Cardiac septum (tissue), 1 donor: ENCODE results near the gene CYBB. TPM values are rescaled to one million over a fixed set of nuclear protein-coding genes. Genes with fewer than 3 reads are reported as not detected.
"Not testable (repeated sequence)": the region's sequence is repeated elsewhere in the genome, so short reads cannot be mapped to it uniquely, and the experiment has no call there.

Experiments
- DNase-seq: peaks from one replicate; pipeline ENCODE4 v3.0.0-alpha.2; 2020; ENCODE audit warnings: low spot score
- intact Hi-C: fragments of 100-400 bp; cut with DNase I; formaldehyde crosslinking; loops from one replicate; pipeline ENCODE4 v1.14.0; 2022
- long read RNA-seq: library from polyadenylated mRNA; unstranded; transcript quantifications from one replicate; pipeline ENCODE4 v2.0.0, GENCODE V29; 2021
- total RNA-seq: library from RNA; stranded (reverse); fragmentation: NEBNext Ultra II Directional; extraction: Animal tissue kit (Norgen Biotek cat#: 25700); gene quantifications from one replicate; pipeline ENCODE4 v1.2.1, GENCODE V29; 2021
- donor health status: DM: no; HTN: no; CAD: no.

Gene CYBB
- total RNA-seq = 9.8 TPM
- long read RNA-seq, full-length matches to known transcripts = 1 of 3 reads
- long read RNA-seq, partial matches to known transcripts = 1 of 3 reads
- long read RNA-seq, other reads (novel, unspliced or antisense) = 1 of 3 reads

GRCh38 chrX:37779857-37780256, at the start of gene CYBB:
TSS of gene CYBB (plus strand) at chrX:37780059. CDS start at chrX:37780078, 19 bp downstream.
- DNase-seq = no peak
- intact Hi-C loops = no loop called here

DNA sequence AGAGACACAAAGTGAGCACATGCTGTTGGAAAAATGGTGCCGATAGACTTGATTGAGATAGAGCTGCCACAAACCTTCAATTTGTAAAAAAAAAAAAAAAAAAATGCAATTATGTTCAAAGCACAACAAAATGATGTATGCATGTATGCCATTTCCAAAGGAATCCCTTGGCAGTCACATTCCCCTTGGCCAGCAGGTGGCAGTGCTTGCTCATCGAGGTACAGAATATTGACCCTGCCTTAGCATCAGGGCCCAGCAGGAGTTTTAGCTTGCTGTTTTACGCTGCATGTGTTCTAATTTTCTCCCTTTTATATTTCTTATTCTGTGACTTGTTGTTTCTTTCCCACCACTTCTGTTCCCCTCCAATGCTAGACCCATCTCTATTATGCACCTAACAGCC, 34.5 kb upstream of the CYBB start:
- intact Hi-C loops = loop anchor here (10.0 kb wide), 1 partner anchor 419 kb away; no protein-coding TSS in a partner anchor
- peak; percentile 83 for DNase-seq

GRCh38 chrX:37745835-37746217, 34.0 kb upstream of the CYBB start:
- DNase-seq = no peak
- intact Hi-C loops = loop anchor here (10.0 kb wide), 1 partner anchor 419 kb away; no protein-coding TSS in a partner anchor

DNA sequence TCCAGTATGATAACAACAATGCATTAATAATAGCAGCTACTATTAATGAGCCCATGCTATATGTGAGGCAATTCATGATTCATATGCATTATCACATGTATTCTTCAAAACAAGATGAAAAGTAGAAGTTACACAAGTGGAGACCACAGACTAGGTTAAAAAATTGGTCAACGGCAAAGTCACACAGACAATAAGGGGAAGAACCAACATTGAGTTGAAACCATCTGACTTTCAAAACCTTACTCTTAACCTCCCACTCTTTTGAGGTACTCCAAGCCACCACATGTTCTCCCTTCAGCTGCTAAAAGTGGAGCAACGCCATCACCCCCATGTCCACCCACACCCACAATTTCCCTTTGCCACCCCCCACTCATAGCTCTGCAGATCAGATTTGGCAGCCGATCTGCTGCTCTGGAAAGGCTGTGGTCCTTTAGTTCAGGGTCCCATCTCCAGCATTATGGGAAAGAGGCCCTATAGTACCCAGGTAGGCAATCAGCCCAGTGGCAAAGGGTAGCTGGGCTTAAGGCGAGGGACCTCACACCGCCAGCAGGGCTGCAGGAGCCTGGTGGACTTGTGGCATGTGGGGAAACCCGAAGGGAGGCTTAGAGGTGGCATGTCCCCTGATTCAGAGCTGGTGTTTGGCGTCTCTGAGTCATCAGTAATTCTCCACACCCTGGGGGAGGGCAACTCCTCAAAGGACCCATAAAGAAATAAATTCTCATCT, 33.5 kb upstream of the CYBB start:
- intact Hi-C loops = loop anchor here (10.0 kb wide), 1 partner anchor 418 kb away; no protein-coding TSS in a partner anchor
- no peak for DNase-seq

DNA sequence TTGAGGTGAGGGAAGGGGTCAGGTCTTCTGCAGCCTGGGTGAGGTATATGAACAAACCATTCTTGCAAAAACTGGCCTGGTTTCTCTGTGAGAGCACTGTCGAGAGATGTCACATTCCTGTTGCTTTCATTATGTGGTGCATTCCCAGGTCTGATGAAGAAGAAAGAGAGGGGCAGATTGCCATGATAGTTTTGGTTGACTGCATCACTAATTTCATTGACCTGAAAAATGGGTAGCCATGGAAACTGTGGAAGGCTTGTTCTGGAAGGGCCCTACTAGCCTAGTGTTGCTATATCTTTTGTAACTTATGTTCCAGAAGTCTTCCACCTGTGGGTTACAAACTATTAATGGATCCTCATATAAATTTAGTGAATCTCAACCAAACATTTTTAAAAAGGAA, 32.9 kb upstream of the CYBB start:
- intact Hi-C loops = loop anchor here (10.0 kb wide), 1 partner anchor 418 kb away; no protein-coding TSS in a partner anchor
- DNase-seq = no peak

DNA sequence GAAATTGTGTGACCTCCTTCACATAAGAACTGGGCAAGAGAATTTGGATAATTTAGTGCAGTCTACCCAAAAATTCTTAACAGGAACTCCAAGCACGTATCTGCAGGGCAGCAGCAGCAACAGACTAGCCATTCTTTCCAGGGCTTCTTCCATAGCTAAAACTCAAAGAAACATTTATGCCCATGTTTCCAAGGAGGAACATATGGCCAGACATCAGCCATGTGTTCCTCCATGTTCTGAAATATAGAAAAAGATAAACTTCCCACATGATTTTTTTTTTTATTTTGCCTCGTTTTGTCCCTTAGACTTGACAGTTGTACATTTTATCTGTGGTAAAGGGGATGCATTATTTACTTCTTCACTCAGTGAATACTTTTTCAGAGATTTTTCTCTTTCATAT, 27.6 kb upstream of the CYBB start:
- intact Hi-C loops = loop anchor here (10.0 kb wide), 1 partner anchor 153 kb away; no protein-coding TSS in a partner anchor

GRCh38 chrX:37752936-37753335, 26.9 kb upstream of the CYBB start:
- intact Hi-C loops = loop anchor here (10.0 kb wide), 1 partner anchor 152 kb away; no protein-coding TSS in a partner anchor
- no peak for DNase-seq

More for the DNA sequence above, 27.6 kb upstream of the CYBB start:
- DNase-seq = no peak

DNA sequence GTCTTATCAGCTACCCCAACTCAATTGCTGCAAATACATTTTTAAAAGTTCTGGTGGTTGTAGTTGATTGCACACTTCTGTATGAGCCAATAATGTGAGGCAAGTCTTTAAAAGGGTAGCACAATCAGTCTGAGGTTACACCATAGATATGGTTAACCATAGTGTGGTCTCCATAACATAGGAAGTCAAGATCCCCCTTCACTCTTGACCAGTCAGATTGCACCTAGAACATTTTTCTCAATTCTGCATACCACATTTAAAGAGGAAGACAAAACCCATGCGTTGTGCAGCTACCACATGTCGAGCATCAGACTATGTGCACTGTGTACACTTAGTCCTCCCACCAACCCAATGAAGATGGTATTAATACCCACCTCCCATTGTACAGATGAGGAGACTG, 26.5 kb upstream of the CYBB start:
- intact Hi-C loops = loop anchor here (10.0 kb wide), 1 partner anchor 151 kb away; no protein-coding TSS in a partner anchor
- no peak for DNase-seq

DNA sequence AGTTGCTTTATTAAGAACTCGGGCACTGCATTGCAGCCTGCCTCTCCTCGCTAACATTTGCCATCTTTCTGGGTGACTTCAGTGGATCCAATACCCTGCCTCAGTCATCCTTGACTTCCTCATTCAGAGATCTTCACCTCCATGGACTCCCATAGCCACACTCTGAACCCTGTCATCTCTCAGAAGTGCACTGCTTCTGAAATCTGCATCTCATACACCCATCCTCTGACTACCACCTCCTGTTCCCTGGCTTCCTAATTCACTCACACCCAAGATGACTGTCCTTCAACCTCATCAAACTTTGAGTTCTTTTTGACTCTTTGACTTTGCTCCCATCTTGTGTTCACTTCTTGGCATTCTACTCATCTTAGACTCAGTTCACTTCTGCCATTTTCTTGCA, 25.3 kb upstream of the CYBB start:
- intact Hi-C loops = loop anchor here (10.0 kb wide), 1 partner anchor 150 kb away; no protein-coding TSS in a partner anchor
- no peak for DNase-seq

- DNase-seq = no peak
- intact Hi-C loops = loop anchor here (10.0 kb wide), 1 partner anchor 150 kb away; no protein-coding TSS in a partner anchor
These were observed 24.8 kb upstream of the CYBB start for GRCh38 chrX:37755025-37755424.

DNA sequence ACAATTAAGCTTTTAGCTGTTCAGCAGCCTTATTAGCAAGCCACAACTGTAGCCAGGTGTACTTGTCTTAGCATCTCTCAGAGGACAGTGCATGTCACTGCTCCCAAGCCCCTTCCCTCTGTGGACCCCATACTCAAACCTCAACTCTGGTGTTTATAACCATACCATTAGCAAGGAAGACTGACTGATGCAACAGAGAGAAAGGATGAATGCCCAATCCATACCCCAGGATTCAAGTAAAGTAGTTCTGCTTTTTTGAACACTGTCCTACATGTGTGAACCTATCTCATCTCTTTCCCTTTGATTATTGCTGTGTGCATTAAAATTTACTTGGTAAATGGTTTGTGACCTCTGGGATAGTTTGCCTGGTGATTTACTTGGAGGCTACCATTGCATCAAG, 22.8 kb upstream of the CYBB start:
- intact Hi-C loops = loop anchor here (10.0 kb wide), 1 partner anchor 148 kb away; no protein-coding TSS in a partner anchor

GRCh38 chrX:37759351-37759750, 20.5 kb upstream of the CYBB start:
- intact Hi-C loops = loop anchor here (10.0 kb wide), 1 partner anchor 145 kb away; no protein-coding TSS in a partner anchor

More for the DNA sequence above, 22.8 kb upstream of the CYBB start:
- no peak for DNase-seq

DNA sequence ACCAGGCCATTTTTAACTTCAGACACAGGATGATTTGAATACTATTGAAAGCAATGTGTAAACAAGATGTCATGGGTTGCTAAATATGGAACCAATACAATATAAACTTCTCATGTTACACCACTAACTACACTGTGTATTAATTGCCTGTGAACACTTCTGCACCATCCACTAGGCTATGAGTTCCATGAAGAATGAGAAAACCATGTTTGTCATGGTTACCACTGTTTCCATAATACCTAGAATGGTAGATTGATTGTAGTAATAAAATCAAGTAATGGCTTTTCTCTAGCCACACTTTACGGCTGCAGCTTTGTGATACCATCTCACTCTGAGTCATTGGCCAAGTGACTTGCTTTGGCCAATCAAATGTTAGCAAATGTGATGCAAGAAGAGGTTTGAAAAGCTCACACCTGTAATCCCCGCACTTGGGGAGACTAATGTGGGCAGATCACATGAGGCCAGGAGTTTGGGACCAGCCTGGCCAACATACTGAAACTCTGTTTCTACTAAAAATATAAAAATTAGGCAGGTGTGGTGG, 19.9 kb upstream of the CYBB start:
- intact Hi-C loops = loop anchor here (10.0 kb wide), 1 partner anchor 145 kb away; no protein-coding TSS in a partner anchor

More at GRCh38 chrX:37759351-37759750, 20.5 kb upstream of the CYBB start:
- DNase-seq = no peak

DNA sequence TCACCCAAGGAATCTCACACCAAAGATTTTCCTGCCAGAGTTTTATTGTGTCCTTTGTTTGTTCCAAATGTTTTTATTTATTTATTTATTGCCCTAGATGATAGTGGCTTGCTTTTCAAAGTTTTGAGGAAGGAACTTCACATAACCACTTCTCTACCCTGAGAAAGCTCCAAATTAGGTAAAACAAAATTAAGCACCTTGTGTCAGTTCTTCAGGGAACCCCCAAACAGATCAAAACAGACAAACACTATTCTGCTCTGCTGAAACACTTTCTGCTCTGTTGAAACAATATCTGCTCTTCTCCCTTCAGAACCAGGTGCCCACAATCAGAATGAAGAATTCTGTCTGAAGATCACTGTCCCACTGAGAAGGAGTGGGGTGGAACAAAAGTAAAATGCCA, 16.5 kb upstream of the CYBB start:
- no peak for DNase-seq
- intact Hi-C loops = no loop called here

More for the DNA sequence above, 19.9 kb upstream of the CYBB start:
- DNase-seq = no peak

DNA sequence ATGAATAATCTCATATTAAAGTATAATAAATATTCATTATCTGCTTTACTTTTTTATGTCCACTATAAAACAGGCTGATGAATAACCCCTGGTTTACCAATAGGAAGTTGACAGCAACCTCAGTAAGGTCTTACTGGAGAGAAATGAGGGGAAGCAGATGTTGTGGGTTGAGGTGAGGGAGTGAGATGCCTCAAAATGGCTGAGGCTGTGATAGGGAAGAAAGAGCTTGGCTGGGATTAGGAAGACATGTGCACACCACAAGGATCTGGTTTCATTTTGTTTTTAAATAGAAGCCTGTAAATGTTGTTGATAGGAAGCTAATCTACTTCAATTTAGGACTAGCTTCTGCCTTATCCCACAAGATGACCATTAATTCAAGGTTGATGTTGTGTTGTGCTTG, 14.4 kb upstream of the CYBB start:
- no peak for DNase-seq
- intact Hi-C loops = no loop called here

- intact Hi-C loops = no loop called here
- no peak for DNase-seq
These were observed 12.4 kb upstream of the CYBB start for GRCh38 chrX:37767430-37767829.

GRCh38 chrX:37768866-37769265, 11.0 kb upstream of the CYBB start:
- intact Hi-C loops, DNase-seq: not testable (repeated sequence)

DNA sequence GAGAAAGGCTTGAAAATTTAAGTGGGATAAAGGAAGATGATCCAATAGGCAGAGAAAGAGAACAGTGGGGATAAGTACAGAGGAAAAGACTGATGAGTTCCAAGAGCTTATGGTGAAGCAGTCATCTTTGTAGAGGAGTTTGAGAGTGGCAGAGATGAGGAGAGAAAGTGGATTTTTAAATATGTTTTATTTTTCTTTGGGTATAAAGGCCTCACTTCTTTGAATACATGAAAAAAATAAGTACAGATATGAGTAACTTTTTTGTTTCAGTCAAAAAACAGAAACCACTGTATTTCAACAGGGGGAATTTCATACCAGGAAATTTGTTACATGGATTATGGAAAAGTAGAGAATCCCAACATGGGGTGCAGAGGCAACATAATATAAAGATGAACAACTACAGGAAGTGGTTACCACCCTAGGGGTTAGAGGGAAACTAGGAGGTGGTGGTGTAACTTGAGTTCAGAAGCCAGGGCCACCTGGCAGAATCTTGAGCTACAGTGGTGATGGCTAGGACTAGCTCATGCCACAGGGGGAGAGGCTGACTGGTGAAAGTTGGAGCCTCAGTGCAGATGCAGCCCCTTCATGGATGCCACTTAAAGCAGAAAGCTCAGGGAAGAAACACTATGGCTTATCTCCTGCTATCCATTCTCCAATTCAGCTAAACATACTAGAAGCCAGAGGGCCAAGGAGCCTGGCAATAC, 3.4 kb upstream of the CYBB start:
- DNase-seq = no peak
- intact Hi-C loops = no loop called here

GRCh38 chrX:37776987-37777325, 2.9 kb upstream of the CYBB start:
- DNase-seq = no peak
- intact Hi-C loops = no loop called here

DNA sequence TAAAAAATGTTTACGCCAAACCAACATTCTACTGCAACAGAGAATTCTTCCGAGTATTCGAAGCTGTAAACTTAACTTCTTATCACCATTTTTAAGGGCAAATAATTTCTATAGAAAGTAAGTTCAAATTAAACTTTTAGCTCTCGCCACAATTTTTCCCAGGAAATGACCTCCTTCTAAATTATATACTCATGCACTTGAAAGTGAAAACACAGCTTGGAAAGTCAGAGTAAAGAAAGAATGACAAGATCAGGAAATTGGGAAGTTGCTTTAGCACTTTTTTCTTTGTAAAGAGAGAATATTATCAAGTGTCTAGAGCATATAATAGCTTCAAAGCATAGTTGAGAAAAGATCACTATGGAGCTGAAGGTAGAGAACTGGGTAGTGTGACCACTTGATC, 1.2 kb downstream of the CYBB start:
- intact Hi-C loops = no loop called here
- DNase-seq = no peak
